Fibroblast of skin of left biceps (primary cell): Measurements from ENCODE around the gene TTC14.
"Not testable (repeated sequence)": the region's sequence is repeated elsewhere in the genome, so short reads cannot be mapped to it uniquely, and the experiment has no call there.

Experiments used
- DNase-seq, 2 experiments: peaks; one replicate each; pipeline ENCODE4 v3.0.0-alpha.2; 2013; ENCODE audit warnings: low read depth in 2 of 2

The TTC14 gene

DNA sequence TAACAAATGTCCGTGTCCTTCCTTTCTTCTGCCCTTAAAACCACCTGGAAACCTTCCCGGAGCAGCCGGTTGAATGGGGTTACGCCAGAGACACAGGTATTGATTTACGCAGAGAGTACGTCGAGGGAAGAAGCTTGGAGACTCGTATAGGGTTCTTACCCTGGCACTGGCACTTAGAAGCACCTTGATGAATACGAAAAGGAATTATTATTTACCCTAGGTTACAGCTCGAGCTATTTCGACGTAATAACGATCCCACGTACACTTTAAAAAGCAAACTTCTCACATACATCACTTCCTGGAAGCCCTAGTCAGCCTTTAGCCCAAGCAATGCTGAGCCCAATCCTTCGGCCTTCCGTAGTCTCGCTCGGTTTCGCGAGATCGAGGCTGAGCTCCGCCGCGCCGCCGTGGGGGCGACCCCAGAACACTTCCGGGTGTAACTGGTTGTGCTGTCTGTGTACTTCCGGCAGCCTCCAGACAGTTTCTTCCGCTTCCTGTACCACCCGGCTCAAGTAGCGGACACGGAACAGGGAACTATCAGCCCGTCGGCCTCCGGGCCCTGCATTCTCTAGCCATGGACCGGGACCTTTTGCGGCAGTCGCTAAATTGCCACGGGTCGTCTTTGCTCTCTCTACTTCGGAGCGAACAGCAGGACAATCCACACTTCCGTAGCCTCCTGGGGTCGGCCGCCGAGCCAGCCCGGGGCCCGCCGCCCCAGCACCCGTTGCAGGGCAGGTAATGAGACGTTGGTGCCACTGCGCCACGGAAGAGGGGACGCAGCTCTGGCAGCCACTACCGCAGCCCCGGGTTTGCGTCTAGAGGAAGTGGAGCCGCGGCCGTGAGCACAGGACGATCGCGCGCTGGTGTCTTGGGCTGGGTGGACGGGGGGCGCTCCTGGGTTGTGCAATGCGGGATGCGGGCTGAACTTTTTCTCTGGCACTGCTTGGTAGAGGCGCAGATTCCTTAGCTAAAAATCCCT lies at the start of gene TTC14:
Gene TTC14 (plus strand): TSS at position 476 of the 979 bp plus-strand sequence. CDS start 99 bp downstream, at position 575.
- peak; percentile 90 to 92 for DNase-seq

- DNase-seq = no peak
Measured at GRCh38 chr3:180563406-180563805, 38.6 kb upstream of the TTC14 start.

GRCh38 chr3:180564676-180565075 lies 37.3 kb upstream of the TTC14 start:
- no peak for DNase-seq

DNA sequence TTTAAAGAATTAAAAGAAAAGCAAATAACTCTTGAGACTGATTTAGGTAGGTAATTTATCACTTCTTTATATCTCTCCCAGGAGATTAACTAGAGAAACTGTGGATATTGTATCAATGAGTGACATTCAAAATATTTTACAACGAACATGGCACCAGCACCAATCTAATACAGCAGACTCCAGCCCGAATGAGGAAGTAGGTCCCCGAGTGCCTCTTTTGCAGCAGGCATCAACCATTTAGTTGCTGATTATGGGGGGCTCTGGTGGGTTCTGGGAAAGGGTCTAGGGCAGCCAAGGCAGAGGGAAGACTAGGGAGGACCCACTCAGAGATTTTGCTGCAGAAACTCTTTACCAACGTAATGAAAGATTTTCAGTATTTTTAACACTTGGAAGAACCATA lies 31.7 kb upstream of the TTC14 start:
- DNase-seq = no peak

DNA sequence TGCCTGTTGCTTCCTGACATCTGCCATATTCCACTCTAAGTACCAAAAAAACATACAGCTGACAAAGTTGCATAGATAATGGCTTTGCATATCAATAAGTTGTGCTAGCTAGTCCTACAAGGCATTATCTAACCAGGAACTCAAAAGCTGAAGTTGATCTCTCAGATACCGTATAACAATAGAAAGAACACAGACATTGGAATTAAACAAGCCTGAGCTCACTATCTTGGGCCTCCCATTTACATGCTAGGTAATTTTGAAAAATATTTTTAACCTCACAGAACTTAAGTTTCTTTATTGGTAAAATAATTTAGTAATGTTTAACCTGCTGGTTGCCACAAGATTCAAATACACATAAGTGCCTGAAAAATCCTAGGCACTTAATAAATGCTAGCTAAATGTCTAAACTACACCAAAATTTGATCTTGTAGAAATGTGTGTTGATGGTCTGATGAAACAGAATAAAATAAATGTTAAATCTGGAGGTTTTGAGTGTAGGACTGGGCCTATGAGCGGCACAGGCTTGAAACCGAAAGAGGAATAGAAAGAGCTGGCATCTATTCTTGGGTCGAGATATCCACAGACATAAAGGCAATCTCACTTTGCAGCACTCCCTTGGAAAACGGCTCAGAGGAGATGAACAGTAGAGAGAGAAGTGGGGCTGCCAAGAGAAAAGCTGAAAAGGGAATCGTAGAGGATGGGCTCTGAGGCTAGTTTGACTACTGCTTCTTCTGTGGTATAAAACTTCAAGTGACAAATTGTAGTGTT lies 29.9 kb upstream of the TTC14 start:
- DNase-seq = no peak

GRCh38 chr3:180575571-180575970 lies 26.4 kb upstream of the TTC14 start:
- no peak for DNase-seq

DNA sequence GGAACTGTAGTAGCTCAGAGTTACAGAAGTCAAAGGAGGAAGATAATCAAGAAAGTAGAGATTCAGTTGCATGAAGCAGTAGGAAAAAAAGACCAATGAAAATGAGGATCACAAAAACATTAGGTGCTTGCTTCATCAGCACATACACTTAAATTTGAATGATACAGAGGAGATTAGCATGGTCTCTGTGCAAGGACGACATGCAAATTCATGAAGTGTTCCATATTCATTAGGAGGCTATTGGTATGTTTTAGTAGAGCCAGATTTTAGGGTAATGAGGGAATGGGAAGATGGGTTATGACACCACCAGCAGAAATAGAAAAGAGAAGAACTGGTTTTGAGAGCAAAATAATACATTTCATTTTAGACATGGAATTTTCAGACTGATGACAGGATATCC lies 21.0 kb upstream of the TTC14 start:
- no peak for DNase-seq

DNA sequence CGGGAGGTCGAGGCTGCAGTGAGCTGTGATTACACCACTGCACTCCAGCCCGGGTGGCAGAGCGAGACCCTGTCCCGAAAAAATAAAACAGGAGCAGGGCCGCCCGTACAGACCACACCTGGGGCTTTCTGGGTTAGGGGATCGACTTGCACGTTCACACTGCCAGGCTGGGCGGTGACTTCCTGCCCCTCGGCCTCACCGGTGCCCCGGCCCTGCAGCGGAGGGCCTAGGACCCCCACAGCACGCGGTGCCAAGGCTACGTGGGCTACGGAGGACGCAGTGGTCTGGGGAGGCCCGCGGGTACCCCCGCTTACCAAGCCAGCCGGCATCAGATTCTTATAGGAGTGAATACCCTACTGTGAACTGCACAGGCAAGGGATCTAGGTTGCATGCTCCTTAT lies 11.6 kb upstream of the TTC14 start:
- no peak for DNase-seq

GRCh38 chr3:180593631-180594030 lies 8.3 kb upstream of the TTC14 start:
- not testable (repeated sequence) for DNase-seq

- DNase-seq = peak in 1 of 2 experiments; percentile 24
Measured at GRCh38 chr3:180594631-180595558, 7.1 kb upstream of the TTC14 start.

DNA sequence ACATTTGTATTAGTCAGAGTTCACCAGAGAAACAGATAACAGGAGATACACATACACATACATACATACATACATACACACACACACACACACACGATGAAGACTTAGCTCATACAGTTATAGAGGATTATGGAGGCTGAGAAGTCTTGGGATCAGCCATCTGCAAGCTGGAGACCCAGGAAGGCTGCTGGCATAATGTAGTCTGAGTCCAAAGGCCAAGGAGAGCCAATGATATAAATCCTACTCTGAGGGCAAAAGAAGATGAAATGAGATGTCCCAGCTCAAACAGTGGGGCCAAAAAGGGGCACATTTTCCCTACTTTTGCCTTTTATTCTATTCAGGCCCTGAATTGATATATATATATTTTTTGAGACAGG lies 6.4 kb upstream of the TTC14 start:
- DNase-seq = no peak

GRCh38 chr3:180600473-180600872 lies 1.5 kb upstream of the TTC14 start:
- no peak for DNase-seq

DNA sequence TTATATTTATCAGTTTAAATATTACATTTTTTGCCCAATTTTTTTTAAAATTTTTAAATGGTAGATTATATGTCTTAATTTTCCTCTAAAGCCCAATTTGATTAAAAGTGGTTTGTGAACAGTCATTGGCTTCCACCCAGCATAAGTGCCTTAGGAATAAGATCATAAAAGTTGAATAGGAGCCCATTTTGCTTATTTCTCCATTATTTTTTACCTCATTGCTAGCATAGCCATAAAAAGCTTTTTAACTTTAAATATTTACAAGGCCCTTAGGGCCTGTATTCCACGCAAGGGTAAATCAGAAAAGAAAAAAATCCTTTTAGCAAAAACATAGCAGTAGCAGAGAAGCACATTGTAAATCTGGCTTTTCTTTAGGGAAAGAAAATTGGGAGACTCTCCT lies 9.0 kb downstream of the TTC14 start:
- no peak for DNase-seq

DNA sequence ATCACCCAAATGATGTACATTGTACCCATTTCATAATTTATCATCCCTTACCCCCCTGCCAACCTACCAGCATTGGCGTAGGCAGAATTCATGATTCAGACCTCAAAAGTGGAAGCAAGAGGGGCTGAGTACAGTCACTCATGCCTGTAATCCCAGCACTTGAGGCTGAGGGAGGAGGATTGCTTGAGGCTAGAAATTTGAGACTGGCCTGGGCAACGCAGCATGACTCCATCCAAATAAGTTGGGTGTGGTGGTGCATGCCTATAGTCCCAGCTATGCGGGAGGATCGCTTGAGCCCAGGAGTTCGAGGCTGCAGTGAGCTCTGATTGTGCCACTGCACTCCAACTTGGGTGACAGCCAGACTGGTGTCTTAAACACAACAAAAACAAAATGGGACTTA lies 10.4 kb downstream of the TTC14 start:
- no peak for DNase-seq

- DNase-seq = no peak
Measured at GRCh38 chr3:180615954-180616353, 14.0 kb downstream of the TTC14 start.

- no peak for DNase-seq
Measured at GRCh38 chr3:180617049-180617448, 15.1 kb downstream of the TTC14 start.

DNA sequence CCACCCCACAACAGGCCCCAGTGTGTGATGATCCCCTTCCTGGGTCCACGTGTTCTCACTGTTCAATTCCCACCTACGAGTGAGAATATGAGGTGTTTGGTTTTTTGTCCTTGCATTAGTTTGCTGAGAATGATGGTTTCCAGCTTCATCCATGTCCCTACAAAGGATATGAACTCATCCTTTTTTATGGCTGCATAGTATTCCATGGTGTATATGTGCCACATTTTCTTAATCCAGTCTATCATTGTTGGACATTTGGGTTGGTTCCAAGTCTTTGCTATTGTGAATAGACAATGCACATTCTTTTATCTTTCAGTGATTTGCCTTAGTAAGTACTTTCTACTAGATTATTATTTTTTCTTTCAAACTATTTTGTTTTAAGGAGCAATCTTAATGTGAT lies 16.6 kb downstream of the TTC14 start:
- DNase-seq = not testable (repeated sequence)

- DNase-seq = no peak
Measured at GRCh38 chr3:180619723-180620122, 17.8 kb downstream of the TTC14 start.

DNA sequence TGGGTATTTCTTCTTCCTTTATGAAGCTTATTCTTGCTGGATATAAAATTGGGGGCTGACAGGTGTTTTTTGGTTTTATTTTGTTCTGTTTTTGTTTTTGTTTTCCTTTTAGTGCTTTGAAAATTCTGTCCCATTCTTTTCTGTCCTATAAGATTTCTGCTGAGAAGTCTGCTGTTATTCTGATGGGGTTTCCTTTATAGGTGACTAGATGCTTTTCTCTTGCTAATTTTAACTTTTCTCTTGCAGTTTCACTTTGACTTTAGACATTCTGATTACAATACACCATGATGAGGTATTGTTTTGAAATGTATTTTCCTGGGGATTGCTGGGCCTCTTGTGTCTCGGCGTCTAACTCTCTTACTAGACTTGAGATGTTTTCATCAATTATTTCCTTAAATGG lies 22.8 kb downstream of the TTC14 start:
- no peak for DNase-seq

GRCh38 chr3:180626844-180627243 lies 24.9 kb downstream of the TTC14 start:
- DNase-seq = no peak

- no peak for DNase-seq
Measured at GRCh38 chr3:180630371-180630770, 28.4 kb downstream of the TTC14 start.

DNA sequence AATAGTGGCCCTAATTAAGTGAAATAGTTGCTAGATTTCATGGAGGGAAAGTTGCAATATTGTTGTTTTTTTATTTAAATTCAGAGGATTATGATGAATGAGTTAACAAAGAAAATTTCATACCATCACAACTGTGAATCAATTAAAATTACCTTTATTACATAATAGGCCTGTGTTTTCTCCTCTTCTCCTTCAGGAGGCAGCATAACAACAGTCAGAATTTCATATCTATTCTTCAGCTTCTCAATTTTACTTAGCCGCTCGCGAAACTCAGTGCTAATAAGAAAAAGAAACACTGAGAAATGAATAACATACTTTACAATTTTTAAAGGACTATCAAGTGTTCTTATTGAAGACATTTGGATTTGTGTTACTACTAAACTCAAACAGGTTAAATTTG lies 29.4 kb downstream of the TTC14 start:
- DNase-seq = no peak
